Measurements from ENCODE around the gene SPSB3.

DNA sequence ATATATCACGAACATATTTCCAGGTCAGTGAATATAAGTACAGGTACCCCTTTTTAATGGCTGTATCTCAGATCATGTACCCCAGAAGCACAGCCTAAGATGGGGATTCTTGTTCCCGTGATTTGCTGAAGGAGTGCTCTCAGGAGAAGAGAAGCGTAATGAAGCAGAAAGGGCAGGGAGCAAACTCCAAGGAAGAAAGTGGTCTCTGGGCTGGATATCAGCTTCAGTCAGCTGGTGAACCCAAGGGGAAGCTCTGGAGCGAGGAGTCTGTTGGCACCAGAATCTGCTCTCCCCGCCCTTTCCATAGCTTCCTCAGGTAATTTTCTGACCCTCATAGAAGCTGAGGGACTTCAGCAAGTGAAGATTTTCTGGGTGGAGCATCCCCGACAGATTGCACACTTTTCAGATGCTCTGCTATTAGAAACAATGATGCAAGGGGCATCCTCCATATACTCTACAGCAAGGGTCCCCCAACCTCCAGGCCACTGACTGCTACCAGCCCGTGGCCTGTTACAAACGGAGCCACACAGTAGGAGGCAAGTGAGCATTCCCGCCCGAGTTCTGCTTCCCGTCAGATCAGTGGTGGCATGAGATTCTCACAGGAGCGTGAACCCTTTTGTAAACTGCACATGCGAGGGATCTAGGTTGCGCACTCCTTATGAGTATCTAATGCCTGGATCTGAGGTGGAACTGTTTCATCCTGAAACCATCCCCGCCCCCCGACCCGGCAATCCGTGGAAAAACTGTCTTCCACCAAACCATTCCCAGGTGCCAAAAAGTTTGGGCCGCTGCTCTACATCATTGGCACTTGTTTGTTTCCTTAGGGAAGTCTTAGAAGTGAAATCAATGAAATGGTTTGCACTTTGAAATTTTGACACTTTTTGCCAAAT, 49.1 kb upstream of the SPSB3 start:
- TF ChIP-seq, protein P1, sequence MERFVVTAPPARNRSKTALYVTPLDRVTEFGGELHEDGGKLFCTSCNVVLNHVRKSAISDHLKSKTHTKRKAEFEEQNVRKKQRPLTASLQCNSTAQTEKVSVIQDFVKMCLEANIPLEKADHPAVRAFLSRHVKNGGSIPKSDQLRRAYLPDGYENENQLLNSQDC (CRISPR knock-in tag; IDR thresholded peaks at IDR 0.05) = no peak
- TF ChIP-seq, protein P2, sequence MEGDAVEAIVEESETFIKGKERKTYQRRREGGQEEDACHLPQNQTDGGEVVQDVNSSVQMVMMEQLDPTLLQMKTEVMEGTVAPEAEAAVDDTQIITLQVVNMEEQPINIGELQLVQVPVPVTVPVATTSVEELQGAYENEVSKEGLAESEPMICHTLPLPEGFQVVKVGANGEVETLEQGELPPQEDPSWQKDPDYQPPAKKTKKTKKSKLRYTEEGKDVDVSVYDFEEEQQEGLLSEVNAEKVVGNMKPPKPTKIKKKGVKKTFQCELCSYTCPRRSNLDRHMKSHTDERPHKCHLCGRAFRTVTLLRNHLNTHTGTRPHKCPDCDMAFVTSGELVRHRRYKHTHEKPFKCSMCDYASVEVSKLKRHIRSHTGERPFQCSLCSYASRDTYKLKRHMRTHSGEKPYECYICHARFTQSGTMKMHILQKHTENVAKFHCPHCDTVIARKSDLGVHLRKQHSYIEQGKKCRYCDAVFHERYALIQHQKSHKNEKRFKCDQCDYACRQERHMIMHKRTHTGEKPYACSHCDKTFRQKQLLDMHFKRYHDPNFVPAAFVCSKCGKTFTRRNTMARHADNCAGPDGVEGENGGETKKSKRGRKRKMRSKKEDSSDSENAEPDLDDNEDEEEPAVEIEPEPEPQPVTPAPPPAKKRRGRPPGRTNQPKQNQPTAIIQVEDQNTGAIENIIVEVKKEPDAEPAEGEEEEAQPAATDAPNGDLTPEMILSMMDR (IDR thresholded peaks at IDR 0.05 in 2 of 3, conservative IDR thresholded peaks at IDR 0.05 in 1 of 3; ENCODE audit: insufficient read depth in 2 of 3, low read depth in 1 of 3, low read length in 3 of 3) = no peak
- no peak for TF ChIP-seq POLR2AphosphoS5 (IDR thresholded peaks at IDR 0.05; ENCODE audit: control insufficient read depth, insufficient read depth, low read depth, low read length)
- TF ChIP-seq TBL1XR1 (IDR thresholded peaks at IDR 0.05; ENCODE audit: low read length in 2 of 2) = no peak
- TF ChIP-seq, protein P3, sequence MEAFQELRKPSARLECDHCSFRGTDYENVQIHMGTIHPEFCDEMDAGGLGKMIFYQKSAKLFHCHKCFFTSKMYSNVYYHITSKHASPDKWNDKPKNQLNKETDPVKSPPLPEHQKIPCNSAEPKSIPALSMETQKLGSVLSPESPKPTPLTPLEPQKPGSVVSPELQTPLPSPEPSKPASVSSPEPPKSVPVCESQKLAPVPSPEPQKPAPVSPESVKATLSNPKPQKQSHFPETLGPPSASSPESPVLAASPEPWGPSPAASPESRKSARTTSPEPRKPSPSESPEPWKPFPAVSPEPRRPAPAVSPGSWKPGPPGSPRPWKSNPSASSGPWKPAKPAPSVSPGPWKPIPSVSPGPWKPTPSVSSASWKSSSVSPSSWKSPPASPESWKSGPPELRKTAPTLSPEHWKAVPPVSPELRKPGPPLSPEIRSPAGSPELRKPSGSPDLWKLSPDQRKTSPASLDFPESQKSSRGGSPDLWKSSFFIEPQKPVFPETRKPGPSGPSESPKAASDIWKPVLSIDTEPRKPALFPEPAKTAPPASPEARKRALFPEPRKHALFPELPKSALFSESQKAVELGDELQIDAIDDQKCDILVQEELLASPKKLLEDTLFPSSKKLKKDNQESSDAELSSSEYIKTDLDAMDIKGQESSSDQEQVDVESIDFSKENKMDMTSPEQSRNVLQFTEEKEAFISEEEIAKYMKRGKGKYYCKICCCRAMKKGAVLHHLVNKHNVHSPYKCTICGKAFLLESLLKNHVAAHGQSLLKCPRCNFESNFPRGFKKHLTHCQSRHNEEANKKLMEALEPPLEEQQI (IDR thresholded peaks at IDR 0.05) = no peak
- TF ChIP-seq TGIF2 (CRISPR knock-in tag; IDR thresholded peaks at IDR 0.05) = no peak

All from K562 (cell line).